GM18505 (cell line): ENCODE measurements around the gene GUCY2D.
"Not testable (repeated sequence)": the region's sequence is repeated elsewhere in the genome, so short reads cannot be mapped to it uniquely, and the experiment has no call there.

Experiments
- ATAC-seq: cut with Tn5 transposase; IDR thresholded peaks from one replicate; pipeline ENCODE4 v1.9.1; 2021; ENCODE audit not compliant: unreplicated experiment
- POLR2A ChIP-seq: IDR thresholded peaks from 4 replicates; pipeline ENCODE4 v1.6.1; 2011; ENCODE audit warnings: borderline replicate concordance; ENCODE audit not compliant: insufficient read depth, insufficient read length; ENCODE audit errors: extremely low read depth

Gene GUCY2D

GRCh38 chr17:8046929-8047768 lies 44.7 kb downstream of the GUCY2D start:
- no peak for TF ChIP-seq POLR2A
- no peak for ATAC-seq

- no peak for TF ChIP-seq POLR2A
- no peak for ATAC-seq
Observed at GRCh38 chr17:8047769-8048110, 45.3 kb downstream of the GUCY2D start.

- no peak for ATAC-seq
- TF ChIP-seq POLR2A, result no peak
Observed at GRCh38 chr17:8048236-8048635, 45.8 kb downstream of the GUCY2D start.

- no peak for TF ChIP-seq POLR2A
- no peak for ATAC-seq
Observed at GRCh38 chr17:8048736-8049135, 46.3 kb downstream of the GUCY2D start.

- no peak for ATAC-seq
- TF ChIP-seq POLR2A, result no peak
Observed at GRCh38 chr17:8051831-8052230, 49.4 kb downstream of the GUCY2D start.

- no peak for ATAC-seq
Observed at GRCh38 chr17:8052256-8053252, 50.1 kb downstream of the GUCY2D start.

GRCh38 chr17:8053600-8053999 lies 51.2 kb downstream of the GUCY2D start:
- no peak for TF ChIP-seq POLR2A
- no peak for ATAC-seq

More at GRCh38 chr17:8052256-8053252, 50.1 kb downstream of the GUCY2D start:
- TF ChIP-seq POLR2A, result no peak

- no peak for ATAC-seq
- TF ChIP-seq POLR2A, result no peak
Observed at GRCh38 chr17:8055851-8056231, 53.4 kb downstream of the GUCY2D start.

GRCh38 chr17:8056232-8056975 lies 54.0 kb downstream of the GUCY2D start:
- no peak for ATAC-seq
- no peak for TF ChIP-seq POLR2A

GRCh38 chr17:8056976-8057625 lies 54.7 kb downstream of the GUCY2D start:
- TF ChIP-seq POLR2A, result no peak
- no peak for ATAC-seq

- TF ChIP-seq POLR2A, result no peak
- ATAC-seq, result no peak
Observed at GRCh38 chr17:8057691-8058114, 55.3 kb downstream of the GUCY2D start.

GRCh38 chr17:8059131-8059530 lies 56.7 kb downstream of the GUCY2D start:
- ATAC-seq, result no peak
- TF ChIP-seq POLR2A, result no peak

- no peak for ATAC-seq
- no peak for TF ChIP-seq POLR2A
Observed at GRCh38 chr17:8060274-8060673, 57.9 kb downstream of the GUCY2D start.

GRCh38 chr17:8061851-8062250 lies 59.4 kb downstream of the GUCY2D start:
- not testable (repeated sequence) for ATAC-seq
